HTERT RPE-1 (cell line): Measurements from ENCODE around the gene CNTN6.

Experiments
- in situ Hi-C: fragments of 300-500 bp; cut with MboI; formaldehyde crosslinking; loops from 4 replicates; pipeline ENCODE4 v1.14.3; 2020; ENCODE audit warnings: low sequenced_read_pairs

The CNTN6 gene

DNA sequence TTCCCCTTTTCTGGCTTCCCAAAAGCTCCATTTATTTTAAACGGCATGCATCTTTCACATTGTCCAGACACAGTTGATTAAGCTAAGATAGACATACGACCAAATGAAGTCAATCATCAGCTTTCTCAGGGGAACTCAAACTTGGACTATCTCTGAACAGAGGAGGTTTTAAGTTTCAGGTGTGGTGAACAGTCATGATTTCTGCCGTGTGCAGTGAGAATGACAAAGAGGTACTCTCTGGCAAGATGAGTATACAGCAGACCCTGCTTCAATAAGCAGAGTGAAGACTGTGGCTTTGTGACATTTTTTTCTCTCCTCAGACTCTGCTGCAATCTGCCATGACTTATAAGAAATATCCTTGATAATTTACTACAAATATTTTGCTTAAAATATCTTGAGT is 307.7 kb downstream of the CNTN6 start:
- in situ Hi-C loops = no loop called here

GRCh38 chr3:1404270-1404962 is 311.6 kb downstream of the CNTN6 start:
- in situ Hi-C loops = no loop called here

GRCh38 chr3:1406250-1406649 is 313.4 kb downstream of the CNTN6 start:
- in situ Hi-C loops = no loop called here

DNA sequence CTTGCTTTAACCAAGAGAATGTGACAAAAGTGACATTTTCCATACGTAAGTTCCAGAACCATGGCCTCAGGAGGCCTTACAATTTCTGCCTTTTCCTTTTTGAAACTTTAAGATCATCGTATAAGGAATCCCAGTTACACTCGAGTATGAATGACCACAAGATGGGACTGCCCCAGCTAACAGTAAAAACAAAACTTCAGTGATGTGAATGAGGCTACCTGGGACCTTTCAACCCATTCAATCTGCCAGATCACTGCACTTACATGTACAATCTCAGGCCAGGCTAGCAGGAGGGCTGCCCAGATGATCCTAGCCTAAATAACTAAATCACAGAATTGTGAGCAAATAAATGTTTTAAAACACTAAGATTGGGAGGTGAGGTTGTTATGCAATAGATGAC is 328.8 kb downstream of the CNTN6 start:
- in situ Hi-C loops = no loop called here

DNA sequence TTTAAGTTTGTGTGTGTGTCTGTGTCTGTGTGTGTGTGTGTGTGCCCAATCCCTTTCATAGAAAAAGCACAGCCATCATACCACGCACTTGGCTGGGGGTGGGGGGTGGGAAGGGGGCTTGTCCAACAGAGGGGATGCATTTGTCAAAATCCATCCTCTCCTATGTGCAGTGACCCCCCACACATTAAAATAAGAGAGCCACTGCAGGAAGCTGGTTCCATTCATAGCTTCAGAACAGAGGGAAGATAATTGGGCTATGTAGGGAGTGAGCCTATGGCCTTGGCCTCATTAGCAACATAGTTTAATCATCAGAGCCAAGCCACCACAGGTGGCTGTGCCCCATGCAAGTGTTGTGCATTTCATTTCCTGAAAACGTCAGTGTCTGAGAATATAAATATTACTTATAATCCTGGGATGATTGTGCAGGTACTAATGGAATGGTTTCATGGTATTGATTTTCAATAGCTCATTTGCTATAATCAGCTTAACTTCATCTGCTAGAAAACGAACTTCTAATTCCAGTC is 330.8 kb downstream of the CNTN6 start:
- in situ Hi-C loops = no loop called here

DNA sequence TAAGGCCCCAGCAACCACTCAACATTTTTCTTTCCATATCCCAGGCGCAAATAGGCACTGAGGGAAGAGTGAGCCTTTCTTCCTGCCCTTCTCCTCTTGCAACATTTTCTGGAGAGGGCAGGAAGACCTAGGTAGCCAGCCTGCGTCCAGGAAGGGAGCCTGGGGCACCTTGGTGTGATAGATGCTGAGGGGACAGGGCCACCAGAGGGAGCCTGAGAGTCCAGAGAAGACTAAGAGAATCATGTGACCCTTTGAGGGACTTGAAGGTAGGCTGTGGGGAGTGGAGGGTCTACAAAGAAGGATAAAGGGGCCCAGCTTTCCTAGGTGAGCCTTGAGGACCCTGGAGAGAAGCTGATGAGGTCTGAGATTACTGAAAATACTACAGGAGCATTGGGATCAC is 346.6 kb downstream of the CNTN6 start:
- in situ Hi-C loops = no loop called here

GRCh38 chr3:1442271-1442670 is 349.4 kb downstream of the CNTN6 start:
- in situ Hi-C loops = no loop called here

GRCh38 chr3:1444195-1444594 is 351.4 kb downstream of the CNTN6 start:
- in situ Hi-C loops = no loop called here

DNA sequence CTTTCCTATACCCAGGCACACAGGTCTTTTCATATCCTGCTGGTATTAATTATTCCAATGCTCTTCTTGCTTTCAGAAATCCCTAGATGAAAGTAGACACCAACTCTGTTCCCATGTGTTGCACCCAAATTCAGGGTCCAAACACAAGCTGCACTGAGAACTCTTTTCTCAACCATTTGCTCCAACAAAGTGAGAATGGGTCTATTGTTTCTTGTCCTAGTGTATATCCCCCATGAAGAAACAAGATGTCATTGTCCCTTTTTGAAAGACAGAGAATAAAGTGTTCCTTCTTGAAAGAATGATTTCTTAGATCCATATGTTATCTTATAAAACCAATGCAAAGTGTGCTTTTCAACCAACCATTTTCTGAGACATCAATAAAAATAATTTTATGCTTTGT is 353.7 kb downstream of the CNTN6 start:
- in situ Hi-C loops = no loop called here

- in situ Hi-C loops = no loop called here
These were observed 354.6 kb downstream of the CNTN6 start for GRCh38 chr3:1447452-1447851.

DNA sequence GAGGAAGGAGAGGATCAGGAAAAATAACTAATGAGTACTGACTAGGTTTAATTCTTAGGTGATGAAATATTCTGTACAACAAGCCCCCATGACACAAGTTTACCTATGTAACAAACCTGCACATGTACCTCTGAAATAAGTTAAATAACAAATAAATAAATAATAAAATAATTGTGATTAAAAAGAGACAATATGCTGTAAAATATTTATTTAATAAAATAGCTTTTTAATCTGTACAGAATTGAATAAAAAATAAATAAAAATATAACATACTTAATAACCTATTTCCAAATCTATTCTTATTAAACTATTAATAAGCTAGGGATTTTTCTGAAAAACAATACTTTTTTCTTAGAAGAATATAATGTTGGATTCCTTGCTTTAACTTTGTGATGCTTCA is 355.6 kb downstream of the CNTN6 start:
- in situ Hi-C loops = no loop called here
